ENCODE data around the gene HFE. TPM values are rescaled to one million over a fixed set of nuclear protein-coding genes. Genes with fewer than 3 reads are reported as not detected.

The HFE gene
- total and polyA plus RNA-seq, 8 donors: 3.1 to 10.2 (median 3.6) TPM

GRCh38 chr6:26086211-26086610, 1.0 kb upstream of the HFE start:
- TF ChIP-seq CTCF (IDR thresholded peaks at IDR 0.05): no peak
- no peak for DNase-seq
- intact Hi-C loops (cut with DNase I): no loop called here
- no peak for FAIRE-seq
- H3K9me3 ChIP-seq: no peaks in the 10 kb centered on the region
- H3K4me3 ChIP-seq: no peak overlapping the region
- H3K36me3 ChIP-seq: no peaks in the 10 kb centered on the region
- no peak for ATAC-seq
- no peak overlapping the region for H3K27ac ChIP-seq
- H3K4me1 ChIP-seq: peaks cover 0 to 5% (median 4%) of the 10 kb centered on the region in 3 donors
- no peaks in the 10 kb centered on the region for H3K27me3 ChIP-seq
- 94 to 97% methylated on average over 3 of the region's 3 CpGs for WGBS, 2 donors

- no peak for DNase-seq
- intact Hi-C loops (cut with DNase I): no loop called here
- Histone ChIP-seq H3K4me1 (peaks cover 0 to 5% (median 4%) of the 10 kb centered on the region in 3 donors), H3K9me3 (no peaks in the 10 kb centered on the region), H3K4me3 (peak overlapping the region in 3 of 4 donors; percentile 53 to 61 (median 57)), H3K27me3 (no peaks in the 10 kb centered on the region), H3K36me3 (no peaks in the 10 kb centered on the region), H3K27ac (peak overlapping the region in 3 of 4 donors; percentile 68 to 81 (median 71))
- TF ChIP-seq CTCF (IDR thresholded peaks at IDR 0.05): no peak
- FAIRE-seq: no peak
- 35 to 42% methylated on average over 5 of the region's 5 CpGs for WGBS, 2 donors
- ATAC-seq: peak; percentile 33 to 43 (median 40)
Measured at GRCh38 chr6:26088344-26088743, 1.1 kb downstream of the HFE start.

GRCh38 chr6:26089272-26089671, 2.0 kb downstream of the HFE start:
- ATAC-seq (no peak), DNase-seq (no peak), FAIRE-seq (no peak)
- no peak overlapping the region for H3K4me3 ChIP-seq
- no peak for TF ChIP-seq CTCF (IDR thresholded peaks at IDR 0.05)
- no peaks in the 10 kb centered on the region for H3K9me3 ChIP-seq
- H3K27me3 ChIP-seq: no peaks in the 10 kb centered on the region
- 56 to 68% methylated on average over 2 of the region's 2 CpGs for WGBS, 2 donors
- intact Hi-C loops (cut with DNase I): no loop called here
- no peak overlapping the region for H3K27ac ChIP-seq
- no peaks in the 10 kb centered on the region for H3K36me3 ChIP-seq
- peaks cover 0 to 5% (median 4%) of the 10 kb centered on the region in 3 donors for H3K4me1 ChIP-seq

- Histone ChIP-seq H3K4me1 (peaks cover 0 to 5% (median 4%) of the 10 kb centered on the region in 3 donors), H3K27ac (no peak overlapping the region), H3K27me3 (no peaks in the 10 kb centered on the region), H3K4me3 (no peak overlapping the region), H3K36me3 (no peaks in the 10 kb centered on the region), H3K9me3 (no peaks in the 10 kb centered on the region)
- DNase-seq (no peak), FAIRE-seq (no peak), ATAC-seq (no peak)
- no peak for TF ChIP-seq CTCF (IDR thresholded peaks at IDR 0.05)
- WGBS, 2 donors: 83 to 94% methylated on average over 4 of the region's 4 CpGs
- intact Hi-C loops (cut with DNase I): no loop called here
Measured at GRCh38 chr6:26092443-26092842, 5.2 kb downstream of the HFE start.

GRCh38 chr6:26094036-26094435, 6.8 kb downstream of the HFE start:
- ATAC-seq: no peak
- Histone ChIP-seq H3K27me3 (no peaks in the 10 kb centered on the region), H3K9me3 (no peaks in the 10 kb centered on the region), H3K4me1 (no peaks in the 10 kb centered on the region), H3K36me3 (no peaks in the 10 kb centered on the region), H3K27ac (no peak overlapping the region), H3K4me3 (no peak overlapping the region)
- DNase-seq: no peak
- no peak for FAIRE-seq
- TF ChIP-seq CTCF (IDR thresholded peaks at IDR 0.05): no peak
- WGBS, 2 donors: 78 to 89% methylated on average over 5 of the region's 5 CpGs
- intact Hi-C loops (cut with DNase I): no loop called here

Measured in pancreas (tissue), 10 donors.